ENCODE measurements around the gene ACBD4. TPM values are rescaled to one million over a fixed set of nuclear protein-coding genes. Genes with fewer than 3 reads are reported as not detected.

ACBD4 gene
- total RNA-seq, 1 experiment from 2014 or later = 21.2 TPM

- BruUV-seq (replicated peaks) = no TSS peak
- H3K36me3 Mint-ChIP-seq (ENCODE audit: insufficient read depth, unreplicated experiment) = peaks cover 37% of the 10 kb centered on the region
- CTCF ChIA-PET = interaction anchor here (1.0 kb wide), 1 partner anchor 15 kb away, joined by 7 read pairs; the partner anchor contains the start of gene ACBD4
Observed at GRCh38 chr17:45120558-45120957, 14.9 kb upstream of the ACBD4 start.

GRCh38 chr17:45121055-45121454, 14.4 kb upstream of the ACBD4 start:
- POLR2A ChIA-PET = no interaction called here

More at GRCh38 chr17:45120558-45120957, 14.9 kb upstream of the ACBD4 start:
- H3K36me3 ChIP-seq (ENCODE audit: control insufficient read depth, insufficient read depth, low read length) = peaks cover 2% of the 10 kb centered on the region; the same call in 1 of the 2 replicates
- no peaks in the 10 kb centered on the region for H3K27me3 Mint-ChIP-seq (ENCODE audit: insufficient read depth, unreplicated experiment)
- H3K4me3 Mint-ChIP-seq (ENCODE audit: unreplicated experiment) = no peak overlapping the region
- no peak for DNase-seq
- H3K9me3 ChIP-seq = no peaks in the 10 kb centered on the region
- peaks cover 13% of the 10 kb centered on the region for H3K4me1 Mint-ChIP-seq (ENCODE audit: low read depth, unreplicated experiment)
- H3K27ac Mint-ChIP-seq (ENCODE audit: unreplicated experiment) = no peak overlapping the region
- intact Hi-C loops (cut with micrococcal nuclease; ENCODE audit: unreplicated experiment) = no loop called here
- POLR2A ChIA-PET = no interaction called here
- TF ChIP-seq CTCF (IDR thresholded peaks at IDR 0.05; ENCODE audit: insufficient read depth in 1 of 2, low read depth in 1 of 2, low read length in 1 of 2, severe bottlenecking in 1 of 2, unreplicated experiment in 1 of 2) = no peak
- peaks cover 30% of the 10 kb centered on the region for H3K4me1 ChIP-seq
- no peaks in the 10 kb centered on the region for H3K27me3 ChIP-seq (replicated peaks; ENCODE audit: control insufficient read depth, insufficient read depth, low read length)
- no peak overlapping the region for H3K4me3 ChIP-seq (ENCODE audit: low read depth, low read length)
- no peaks in the 10 kb centered on the region for H3K9me3 Mint-ChIP-seq (ENCODE audit: unreplicated experiment)

GRCh38 chr17:45123076-45123770, 12.3 kb upstream of the ACBD4 start:
- H3K9me3 Mint-ChIP-seq (ENCODE audit: unreplicated experiment) = no peaks in the 10 kb centered on the region
- 0 out of 2 replicates have a peak, but pooled peaks cover under 1% of the 10 kb centered on the region for H3K36me3 ChIP-seq (ENCODE audit: control insufficient read depth, insufficient read depth, low read length)
- no peak overlapping the region for H3K4me3 Mint-ChIP-seq (ENCODE audit: unreplicated experiment)
- no peaks in the 10 kb centered on the region for H3K9me3 ChIP-seq
- H3K4me1 ChIP-seq = peaks cover 46% of the 10 kb centered on the region
- no peak for TF ChIP-seq CTCF (IDR thresholded peaks at IDR 0.05; ENCODE audit: insufficient read depth in 1 of 2, low read depth in 1 of 2, low read length in 1 of 2, severe bottlenecking in 1 of 2, unreplicated experiment in 1 of 2)
- POLR2A ChIA-PET = no interaction called here
- CTCF ChIA-PET = interaction anchor here (2.7 kb wide), 1 partner anchor 12 kb away, joined by 8 read pairs; the partner anchor contains the start of gene ACBD4
- intact Hi-C loops (cut with micrococcal nuclease; ENCODE audit: unreplicated experiment) = no loop called here
- peaks cover 39% of the 10 kb centered on the region for H3K36me3 Mint-ChIP-seq (ENCODE audit: insufficient read depth, unreplicated experiment)
- peaks cover 21% of the 10 kb centered on the region for H3K4me1 Mint-ChIP-seq (ENCODE audit: low read depth, unreplicated experiment)
- no peaks in the 10 kb centered on the region for H3K27me3 ChIP-seq (replicated peaks; ENCODE audit: control insufficient read depth, insufficient read depth, low read length)
- no peak overlapping the region for H3K4me3 ChIP-seq (ENCODE audit: low read depth, low read length)
- H3K27ac Mint-ChIP-seq (ENCODE audit: unreplicated experiment) = peak overlapping the region; percentile 24
- no TSS peak for BruUV-seq (replicated peaks)
- DNase-seq = no peak
- no peaks in the 10 kb centered on the region for H3K27me3 Mint-ChIP-seq (ENCODE audit: insufficient read depth, unreplicated experiment)

More at GRCh38 chr17:45121055-45121454, 14.4 kb upstream of the ACBD4 start:
- H3K27me3 ChIP-seq (replicated peaks; ENCODE audit: control insufficient read depth, insufficient read depth, low read length) = no peaks in the 10 kb centered on the region
- no peak for TF ChIP-seq CTCF (IDR thresholded peaks at IDR 0.05; ENCODE audit: insufficient read depth in 1 of 2, low read depth in 1 of 2, low read length in 1 of 2, severe bottlenecking in 1 of 2, unreplicated experiment in 1 of 2)
- H3K9me3 ChIP-seq = no peaks in the 10 kb centered on the region
- peaks cover 30% of the 10 kb centered on the region for H3K4me1 ChIP-seq
- no peak overlapping the region for H3K4me3 Mint-ChIP-seq (ENCODE audit: unreplicated experiment)
- BruUV-seq (replicated peaks) = no TSS peak
- CTCF ChIA-PET = no interaction called here
- H3K4me3 ChIP-seq (ENCODE audit: low read depth, low read length) = no peak overlapping the region
- no peaks in the 10 kb centered on the region for H3K9me3 Mint-ChIP-seq (ENCODE audit: unreplicated experiment)
- intact Hi-C loops (cut with micrococcal nuclease; ENCODE audit: unreplicated experiment) = no loop called here
- H3K36me3 ChIP-seq (ENCODE audit: control insufficient read depth, insufficient read depth, low read length) = peaks cover 2% of the 10 kb centered on the region; the same call in 1 of the 2 replicates
- no peak overlapping the region for H3K27ac Mint-ChIP-seq (ENCODE audit: unreplicated experiment)
- peaks cover 12% of the 10 kb centered on the region for H3K4me1 Mint-ChIP-seq (ENCODE audit: low read depth, unreplicated experiment)
- no peaks in the 10 kb centered on the region for H3K27me3 Mint-ChIP-seq (ENCODE audit: insufficient read depth, unreplicated experiment)
- no peak for DNase-seq
- peaks cover 39% of the 10 kb centered on the region for H3K36me3 Mint-ChIP-seq (ENCODE audit: insufficient read depth, unreplicated experiment)

Data from Caco-2 (cell line).